ENCODE results near the gene CPN1. TPM values are rescaled to one million over a fixed set of nuclear protein-coding genes. Genes with fewer than 3 reads are reported as not detected.
"Not testable (repeated sequence)": the region's sequence is repeated elsewhere in the genome, so short reads cannot be mapped to it uniquely, and the experiment has no call there.

CPN1 gene
- total RNA-seq, 1 donor from 2014 or later, result not detected

GRCh38 chr10:100100651-100101184 is 19.0 kb upstream of the CPN1 start:
- TF ChIP-seq CTCF (conservative IDR thresholded peaks at IDR 0.05), result no peak
- Mint-ChIP-seq H3K27me3 (ENCODE audit: low read depth) (peaks cover 40% of the 10 kb centered on the region), H3K36me3 (ENCODE audit: low read depth) (peaks cover 4% of the 10 kb centered on the region), H3K4me3 (no peak overlapping the region), H3K4me1 (no peaks in the 10 kb centered on the region), H3K27ac (ENCODE audit: unreplicated experiment) (no peak overlapping the region), H3K9me3 (peaks cover 10% of the 10 kb centered on the region)
- no peak for DNase-seq (ENCODE audit: low read depth, low spot score)

GRCh38 chr10:100089241-100089640 is 7.6 kb upstream of the CPN1 start:
- H3K9me3 Mint-ChIP-seq, result peaks cover 3% of the 10 kb centered on the region
- no peak for TF ChIP-seq CTCF (conservative IDR thresholded peaks at IDR 0.05)
- H3K27ac Mint-ChIP-seq (ENCODE audit: unreplicated experiment), result no peak overlapping the region
- H3K4me3 Mint-ChIP-seq, result no peak overlapping the region
- no peaks in the 10 kb centered on the region for H3K36me3 Mint-ChIP-seq (ENCODE audit: low read depth)
- peaks cover 16% of the 10 kb centered on the region for H3K27me3 Mint-ChIP-seq (ENCODE audit: low read depth)
- H3K4me1 Mint-ChIP-seq, result no peaks in the 10 kb centered on the region
- no peak for DNase-seq (ENCODE audit: low read depth, low spot score)

GRCh38 chr10:100086708-100087107 is 5.0 kb upstream of the CPN1 start:
- not testable (repeated sequence) for H3K9me3 Mint-ChIP-seq; H3K27ac Mint-ChIP-seq (ENCODE audit: unreplicated experiment); H3K4me3 Mint-ChIP-seq; DNase-seq (ENCODE audit: low read depth, low spot score); H3K36me3 Mint-ChIP-seq (ENCODE audit: low read depth); H3K4me1 Mint-ChIP-seq
- peaks cover 16% of the 10 kb centered on the region for H3K27me3 Mint-ChIP-seq (ENCODE audit: low read depth)

- H3K9me3 Mint-ChIP-seq, result no peaks in the 10 kb centered on the region
- DNase-seq (ENCODE audit: low read depth, low spot score), result no peak
- H3K4me1 Mint-ChIP-seq, result no peaks in the 10 kb centered on the region
- no peaks in the 10 kb centered on the region for H3K36me3 Mint-ChIP-seq (ENCODE audit: low read depth)
- peaks cover 18% of the 10 kb centered on the region for H3K27me3 Mint-ChIP-seq (ENCODE audit: low read depth)
- no peak for TF ChIP-seq CTCF (conservative IDR thresholded peaks at IDR 0.05)
- H3K4me3 Mint-ChIP-seq, result no peak overlapping the region
- H3K27ac Mint-ChIP-seq (ENCODE audit: unreplicated experiment), result no peak overlapping the region
Observed at GRCh38 chr10:100085596-100085995, 3.9 kb upstream of the CPN1 start.

- Mint-ChIP-seq H3K4me1 (no peaks in the 10 kb centered on the region), H3K27ac (ENCODE audit: unreplicated experiment) (no peak overlapping the region), H3K36me3 (ENCODE audit: low read depth) (no peaks in the 10 kb centered on the region), H3K27me3 (ENCODE audit: low read depth) (peaks cover 13% of the 10 kb centered on the region), H3K9me3 (no peaks in the 10 kb centered on the region), H3K4me3 (no peak overlapping the region)
- DNase-seq (ENCODE audit: low read depth, low spot score), result no peak
- TF ChIP-seq CTCF (conservative IDR thresholded peaks at IDR 0.05), result no peak
Observed at GRCh38 chr10:100083623-100084022, 2.0 kb upstream of the CPN1 start.

GRCh38 chr10:100082276-100082675 is 607 bp upstream of the CPN1 start:
- not testable (repeated sequence) for DNase-seq (ENCODE audit: low read depth, low spot score); H3K4me3 Mint-ChIP-seq; H3K36me3 Mint-ChIP-seq (ENCODE audit: low read depth); H3K4me1 Mint-ChIP-seq; H3K9me3 Mint-ChIP-seq; H3K27ac Mint-ChIP-seq (ENCODE audit: unreplicated experiment); H3K27me3 Mint-ChIP-seq (ENCODE audit: low read depth)

- no peak overlapping the region for H3K27ac Mint-ChIP-seq (ENCODE audit: unreplicated experiment)
- H3K4me1 Mint-ChIP-seq, result no peaks in the 10 kb centered on the region
- no peak for TF ChIP-seq CTCF (conservative IDR thresholded peaks at IDR 0.05)
Observed at GRCh38 chr10:100076750-100077149, 4.9 kb downstream of the CPN1 start.

More at GRCh38 chr10:100076750-100077149, 4.9 kb downstream of the CPN1 start:
- H3K36me3 Mint-ChIP-seq (ENCODE audit: low read depth), result no peaks in the 10 kb centered on the region
- H3K9me3 Mint-ChIP-seq, result no peaks in the 10 kb centered on the region
- H3K27me3 Mint-ChIP-seq (ENCODE audit: low read depth), result peaks cover 9% of the 10 kb centered on the region
- DNase-seq (ENCODE audit: low read depth, low spot score), result no peak
- no peak overlapping the region for H3K4me3 Mint-ChIP-seq
